Measurements from ENCODE around the gene DEPP1.

Gene DEPP1

GRCh38 chr10:44990302-44990655 lies 11.7 kb upstream of the DEPP1 start:
- TF ChIP-seq POLR2AphosphoS5 (IDR thresholded peaks at IDR 0.05; ENCODE audit: low read depth) = no peak
- TF ChIP-seq, protein P1, sequence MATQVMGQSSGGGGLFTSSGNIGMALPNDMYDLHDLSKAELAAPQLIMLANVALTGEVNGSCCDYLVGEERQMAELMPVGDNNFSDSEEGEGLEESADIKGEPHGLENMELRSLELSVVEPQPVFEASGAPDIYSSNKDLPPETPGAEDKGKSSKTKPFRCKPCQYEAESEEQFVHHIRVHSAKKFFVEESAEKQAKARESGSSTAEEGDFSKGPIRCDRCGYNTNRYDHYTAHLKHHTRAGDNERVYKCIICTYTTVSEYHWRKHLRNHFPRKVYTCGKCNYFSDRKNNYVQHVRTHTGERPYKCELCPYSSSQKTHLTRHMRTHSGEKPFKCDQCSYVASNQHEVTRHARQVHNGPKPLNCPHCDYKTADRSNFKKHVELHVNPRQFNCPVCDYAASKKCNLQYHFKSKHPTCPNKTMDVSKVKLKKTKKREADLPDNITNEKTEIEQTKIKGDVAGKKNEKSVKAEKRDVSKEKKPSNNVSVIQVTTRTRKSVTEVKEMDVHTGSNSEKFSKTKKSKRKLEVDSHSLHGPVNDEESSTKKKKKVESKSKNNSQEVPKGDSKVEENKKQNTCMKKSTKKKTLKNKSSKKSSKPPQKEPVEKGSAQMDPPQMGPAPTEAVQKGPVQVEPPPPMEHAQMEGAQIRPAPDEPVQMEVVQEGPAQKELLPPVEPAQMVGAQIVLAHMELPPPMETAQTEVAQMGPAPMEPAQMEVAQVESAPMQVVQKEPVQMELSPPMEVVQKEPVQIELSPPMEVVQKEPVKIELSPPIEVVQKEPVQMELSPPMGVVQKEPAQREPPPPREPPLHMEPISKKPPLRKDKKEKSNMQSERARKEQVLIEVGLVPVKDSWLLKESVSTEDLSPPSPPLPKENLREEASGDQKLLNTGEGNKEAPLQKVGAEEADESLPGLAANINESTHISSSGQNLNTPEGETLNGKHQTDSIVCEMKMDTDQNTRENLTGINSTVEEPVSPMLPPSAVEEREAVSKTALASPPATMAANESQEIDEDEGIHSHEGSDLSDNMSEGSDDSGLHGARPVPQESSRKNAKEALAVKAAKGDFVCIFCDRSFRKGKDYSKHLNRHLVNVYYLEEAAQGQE (IDR thresholded peaks at IDR 0.05; ENCODE audit: insufficient replicate concordance, low read depth) = no peak
- TF ChIP-seq GABPA (IDR thresholded peaks at IDR 0.05; ENCODE audit: low read depth) = no peak
- H3K27me3 ChIP-seq (ENCODE audit: insufficient read depth, poor library complexity, severe bottlenecking) = no peaks in the 10 kb centered on the region
- no peak overlapping the region for H3K27ac ChIP-seq (replicated peaks)
- no peak overlapping the region for H3K4me3 ChIP-seq (replicated peaks; ENCODE audit: insufficient read depth, low read length)
- no peak for DNase-seq (ENCODE audit: low read depth in 1 of 2, low spot score in 1 of 2)

- Histone ChIP-seq H3K4me3 (replicated peaks; ENCODE audit: insufficient read depth, low read length) (no peak overlapping the region), H3K27me3 (ENCODE audit: insufficient read depth, poor library complexity, severe bottlenecking) (no peaks in the 10 kb centered on the region), H3K27ac (replicated peaks) (no peak overlapping the region)
- TF ChIP-seq GABPA (IDR thresholded peaks at IDR 0.05; ENCODE audit: low read depth) = no peak
- no peak for TF ChIP-seq SPI1 (IDR thresholded peaks at IDR 0.05; ENCODE audit: borderline replicate concordance, low read depth)
- TF ChIP-seq, protein P2, sequence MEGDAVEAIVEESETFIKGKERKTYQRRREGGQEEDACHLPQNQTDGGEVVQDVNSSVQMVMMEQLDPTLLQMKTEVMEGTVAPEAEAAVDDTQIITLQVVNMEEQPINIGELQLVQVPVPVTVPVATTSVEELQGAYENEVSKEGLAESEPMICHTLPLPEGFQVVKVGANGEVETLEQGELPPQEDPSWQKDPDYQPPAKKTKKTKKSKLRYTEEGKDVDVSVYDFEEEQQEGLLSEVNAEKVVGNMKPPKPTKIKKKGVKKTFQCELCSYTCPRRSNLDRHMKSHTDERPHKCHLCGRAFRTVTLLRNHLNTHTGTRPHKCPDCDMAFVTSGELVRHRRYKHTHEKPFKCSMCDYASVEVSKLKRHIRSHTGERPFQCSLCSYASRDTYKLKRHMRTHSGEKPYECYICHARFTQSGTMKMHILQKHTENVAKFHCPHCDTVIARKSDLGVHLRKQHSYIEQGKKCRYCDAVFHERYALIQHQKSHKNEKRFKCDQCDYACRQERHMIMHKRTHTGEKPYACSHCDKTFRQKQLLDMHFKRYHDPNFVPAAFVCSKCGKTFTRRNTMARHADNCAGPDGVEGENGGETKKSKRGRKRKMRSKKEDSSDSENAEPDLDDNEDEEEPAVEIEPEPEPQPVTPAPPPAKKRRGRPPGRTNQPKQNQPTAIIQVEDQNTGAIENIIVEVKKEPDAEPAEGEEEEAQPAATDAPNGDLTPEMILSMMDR (IDR thresholded peaks at IDR 0.05; ENCODE audit: insufficient read depth, low read length) = no peak
- TF ChIP-seq, protein P1 (IDR thresholded peaks at IDR 0.05; ENCODE audit: insufficient replicate concordance, low read depth) = no peak
- TF ChIP-seq POLR2AphosphoS5 (IDR thresholded peaks at IDR 0.05; ENCODE audit: low read depth) = no peak
- DNase-seq (ENCODE audit: low read depth in 1 of 2, low spot score in 1 of 2) = no peak
Measured at GRCh38 chr10:44989597-44990301, 11.1 kb upstream of the DEPP1 start.

DNA sequence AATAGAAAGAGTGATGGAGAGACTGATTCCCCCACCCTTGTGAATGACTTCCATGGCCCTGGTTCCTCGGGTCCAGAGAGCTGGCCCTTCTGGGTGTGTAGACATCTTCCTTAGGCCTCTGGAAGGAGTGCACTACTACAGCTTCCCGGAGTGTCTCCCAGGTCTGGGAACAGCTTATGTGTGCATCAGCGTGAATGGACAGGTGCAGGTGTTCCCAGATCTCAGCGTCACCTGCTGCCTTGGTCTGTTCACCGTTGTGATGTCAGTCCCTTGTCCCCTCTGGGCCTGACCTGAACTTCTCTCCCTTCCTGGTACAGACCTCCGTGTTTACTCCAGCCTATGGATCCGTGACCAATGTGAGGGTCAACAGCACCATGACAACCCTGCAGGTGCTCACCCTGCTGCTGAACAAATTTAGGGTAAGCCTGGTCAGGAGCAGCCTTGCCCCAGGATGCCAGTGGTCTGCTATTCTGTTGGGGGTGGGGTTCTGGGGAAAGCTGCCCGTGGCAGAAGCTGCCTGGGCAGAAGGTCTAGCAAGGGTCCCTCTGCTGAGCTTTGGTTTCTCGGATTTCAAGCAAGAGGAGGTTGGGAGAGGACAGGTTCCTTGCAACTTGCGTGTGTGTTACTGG lies 10.5 kb upstream of the DEPP1 start:
- no peaks in the 10 kb centered on the region for H3K27me3 ChIP-seq (ENCODE audit: insufficient read depth, poor library complexity, severe bottlenecking)
- no peak for DNase-seq (ENCODE audit: low read depth in 1 of 2, low spot score in 1 of 2)
- H3K27ac ChIP-seq (replicated peaks) = no peak overlapping the region
- no peak overlapping the region for H3K4me3 ChIP-seq (replicated peaks; ENCODE audit: insufficient read depth, low read length)
- TF ChIP-seq, protein P1 (IDR thresholded peaks at IDR 0.05; ENCODE audit: insufficient replicate concordance, low read depth) = no peak
- TF ChIP-seq POLR2AphosphoS5 (IDR thresholded peaks at IDR 0.05; ENCODE audit: low read depth) (no peak), GABPA (IDR thresholded peaks at IDR 0.05; ENCODE audit: low read depth) (no peak), SPI1 (IDR thresholded peaks at IDR 0.05; ENCODE audit: borderline replicate concordance, low read depth) (no peak)
- TF ChIP-seq, protein P2 (IDR thresholded peaks at IDR 0.05; ENCODE audit: insufficient read depth, low read length) = no peak

All from HL-60 (cell line).